ENCODE measurements around the gene PRR16. TPM values are rescaled to one million over a fixed set of nuclear protein-coding genes. Genes with fewer than 3 reads are reported as not detected.

Gene PRR16
- total RNA-seq, 4 donors from 2014 or later = 1.9 to 8.6 (median 2.8) TPM

DNA sequence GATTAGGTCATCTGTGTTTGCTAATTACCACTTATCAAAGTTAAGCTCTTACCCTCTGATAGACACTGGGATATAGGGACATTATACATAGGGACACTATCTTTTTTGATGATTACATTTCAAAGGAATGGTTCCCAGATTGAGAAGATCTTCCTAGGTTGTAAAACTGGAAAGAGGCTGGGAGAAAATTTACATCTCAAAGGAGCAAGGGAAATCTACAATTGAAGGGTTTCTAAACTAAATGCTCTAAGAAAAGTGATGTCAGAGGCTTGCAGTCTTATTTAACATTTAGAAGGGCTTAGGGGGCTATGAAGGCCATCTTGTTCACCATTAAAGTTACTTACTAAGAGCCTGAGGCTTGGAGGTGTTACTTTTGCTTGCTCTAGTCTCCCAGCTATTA lies 242.8 kb downstream of the PRR16 start:
- DNase-seq = no peak
- intact Hi-C loops (cut with DNase I) = no loop called here
- Histone ChIP-seq H3K4me1 (no peaks in the 10 kb centered on the region), H3K9me3 (no peaks in the 10 kb centered on the region), H3K27ac (no peak overlapping the region), H3K27me3 (no peaks in the 10 kb centered on the region), H3K4me3 (replicated peaks in 1 of 3) (no peak overlapping the region), H3K36me3 (no peaks in the 10 kb centered on the region)
- TF ChIP-seq POLR2A (IDR thresholded peaks at IDR 0.05) = no peak
- TF ChIP-seq, protein P1, sequence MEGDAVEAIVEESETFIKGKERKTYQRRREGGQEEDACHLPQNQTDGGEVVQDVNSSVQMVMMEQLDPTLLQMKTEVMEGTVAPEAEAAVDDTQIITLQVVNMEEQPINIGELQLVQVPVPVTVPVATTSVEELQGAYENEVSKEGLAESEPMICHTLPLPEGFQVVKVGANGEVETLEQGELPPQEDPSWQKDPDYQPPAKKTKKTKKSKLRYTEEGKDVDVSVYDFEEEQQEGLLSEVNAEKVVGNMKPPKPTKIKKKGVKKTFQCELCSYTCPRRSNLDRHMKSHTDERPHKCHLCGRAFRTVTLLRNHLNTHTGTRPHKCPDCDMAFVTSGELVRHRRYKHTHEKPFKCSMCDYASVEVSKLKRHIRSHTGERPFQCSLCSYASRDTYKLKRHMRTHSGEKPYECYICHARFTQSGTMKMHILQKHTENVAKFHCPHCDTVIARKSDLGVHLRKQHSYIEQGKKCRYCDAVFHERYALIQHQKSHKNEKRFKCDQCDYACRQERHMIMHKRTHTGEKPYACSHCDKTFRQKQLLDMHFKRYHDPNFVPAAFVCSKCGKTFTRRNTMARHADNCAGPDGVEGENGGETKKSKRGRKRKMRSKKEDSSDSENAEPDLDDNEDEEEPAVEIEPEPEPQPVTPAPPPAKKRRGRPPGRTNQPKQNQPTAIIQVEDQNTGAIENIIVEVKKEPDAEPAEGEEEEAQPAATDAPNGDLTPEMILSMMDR (IDR thresholded peaks at IDR 0.05) = no peak

DNA sequence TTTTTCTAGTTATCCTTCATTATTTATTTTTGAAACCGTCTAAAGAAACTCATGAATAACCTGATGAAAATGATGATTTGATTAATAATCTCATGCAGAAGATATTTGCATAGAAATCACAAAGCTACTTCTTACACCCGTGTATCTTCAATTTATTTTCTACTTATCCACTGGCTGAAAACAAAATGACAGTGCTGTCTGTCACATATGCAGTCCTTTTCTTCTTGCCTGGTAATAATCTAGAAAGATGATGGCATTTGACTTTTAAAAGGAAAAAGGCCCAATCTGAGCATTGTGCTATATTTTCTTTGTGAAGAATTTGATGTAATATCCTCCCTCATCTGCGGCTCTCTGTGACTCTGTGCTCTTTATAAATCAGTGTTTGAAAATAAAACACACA lies 253.3 kb downstream of the PRR16 start:
- Histone ChIP-seq H3K27ac (no peak overlapping the region), H3K4me1 (no peaks in the 10 kb centered on the region), H3K4me3 (replicated peaks in 1 of 3) (no peak overlapping the region), H3K27me3 (no peaks in the 10 kb centered on the region), H3K9me3 (no peaks in the 10 kb centered on the region), H3K36me3 (no peaks in the 10 kb centered on the region)
- intact Hi-C loops (cut with DNase I) = no loop called here
- WGBS, 2 donors = 80 to 83% methylated on average over 3 of the region's 3 CpGs
- no peak for DNase-seq
- TF ChIP-seq POLR2A (IDR thresholded peaks at IDR 0.05) = no peak
- TF ChIP-seq, protein P1 (IDR thresholded peaks at IDR 0.05) = no peak

DNA sequence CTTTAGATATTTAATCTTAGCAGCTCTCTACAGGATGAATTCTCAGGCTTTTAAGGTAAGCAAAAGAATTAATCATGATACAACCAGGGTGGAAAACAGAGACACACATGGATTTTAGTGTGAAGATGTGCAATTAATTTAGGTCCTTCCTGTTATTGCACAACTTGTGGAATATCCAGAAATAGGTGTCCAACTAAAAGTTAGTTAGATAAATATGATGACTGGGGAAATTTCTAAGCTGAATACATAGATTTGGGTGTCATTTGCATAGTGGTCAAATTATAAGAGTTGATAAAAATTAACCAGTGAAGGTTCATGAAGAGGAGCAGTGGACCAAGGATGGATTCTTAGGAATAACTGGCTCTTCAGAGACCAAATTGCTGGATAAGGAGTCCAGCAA lies 266.1 kb downstream of the PRR16 start:
- Histone ChIP-seq H3K27me3 (no peaks in the 10 kb centered on the region), H3K27ac (no peak overlapping the region), H3K4me3 (replicated peaks in 1 of 3) (no peak overlapping the region), H3K36me3 (no peaks in the 10 kb centered on the region), H3K4me1 (no peaks in the 10 kb centered on the region), H3K9me3 (no peaks in the 10 kb centered on the region)
- no peak for DNase-seq
- no peak for TF ChIP-seq POLR2A (IDR thresholded peaks at IDR 0.05)
- TF ChIP-seq, protein P1 (IDR thresholded peaks at IDR 0.05) = no peak
- intact Hi-C loops (cut with DNase I) = no loop called here

DNA sequence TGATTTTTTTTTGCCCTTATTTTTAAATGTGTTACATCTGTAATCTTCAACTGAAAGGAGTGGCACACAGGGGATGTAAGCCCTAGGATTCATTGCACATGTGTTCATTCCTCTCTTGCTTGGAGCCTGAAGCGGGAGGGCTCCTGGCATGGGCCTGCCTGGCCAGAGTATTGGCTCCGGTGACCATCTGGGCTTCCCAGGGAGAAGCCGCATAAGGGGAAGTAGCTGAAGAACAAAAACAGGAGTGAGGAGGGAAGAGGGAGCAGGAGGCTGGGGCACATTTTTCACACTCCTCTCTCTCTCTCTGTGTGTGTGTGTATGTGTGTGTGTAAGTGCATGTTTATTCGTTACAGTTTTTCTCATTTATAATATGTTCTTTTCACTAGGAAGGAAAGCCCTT lies 269.9 kb downstream of the PRR16 start:
- Histone ChIP-seq H3K4me1 (no peaks in the 10 kb centered on the region), H3K4me3 (replicated peaks in 1 of 3) (no peak overlapping the region), H3K9me3 (no peaks in the 10 kb centered on the region), H3K27ac (no peak overlapping the region), H3K27me3 (no peaks in the 10 kb centered on the region), H3K36me3 (no peaks in the 10 kb centered on the region)
- TF ChIP-seq POLR2A (IDR thresholded peaks at IDR 0.05) = no peak
- TF ChIP-seq, protein P1 (IDR thresholded peaks at IDR 0.05) = no peak
- intact Hi-C loops (cut with DNase I) = no loop called here
- no peak for DNase-seq
- 45 to 60% methylated on average over 4 of the region's 4 CpGs for WGBS, 2 donors

DNA sequence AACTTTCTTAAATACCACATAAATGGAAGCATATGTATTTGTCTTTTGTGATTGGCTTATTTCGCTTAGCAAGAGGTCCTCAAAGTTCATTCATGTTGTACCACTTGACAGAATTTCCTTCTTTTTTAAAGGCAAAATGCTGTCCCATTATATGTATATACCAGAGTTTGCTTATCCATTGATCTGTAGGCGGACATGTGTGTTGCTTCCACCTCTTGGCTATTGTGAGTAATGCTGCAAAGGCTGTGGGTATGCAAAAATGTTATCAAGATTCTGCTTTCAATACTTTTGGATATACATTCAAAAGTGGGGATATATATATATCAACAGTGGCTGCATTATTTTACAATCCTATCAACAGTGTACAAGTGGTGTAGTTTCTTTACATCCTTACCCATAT lies 271.0 kb downstream of the PRR16 start:
- no peak for DNase-seq
- TF ChIP-seq, protein P1 (IDR thresholded peaks at IDR 0.05) = no peak
- 91% methylated on average over 2 of the region's 2 CpGs for WGBS, 2 donors

More for the DNA sequence above, 271.0 kb downstream of the PRR16 start:
- no peaks in the 10 kb centered on the region for H3K9me3 ChIP-seq
- H3K4me1 ChIP-seq = no peaks in the 10 kb centered on the region
- no peak overlapping the region for H3K4me3 ChIP-seq (replicated peaks in 1 of 3)
- no peak overlapping the region for H3K27ac ChIP-seq
- intact Hi-C loops (cut with DNase I) = no loop called here
- no peaks in the 10 kb centered on the region for H3K27me3 ChIP-seq
- no peaks in the 10 kb centered on the region for H3K36me3 ChIP-seq

Small RNA genes lying within 50 kb of the gene (small RNA-seq; reads per million reads assigned to genes)
- not detected for gene PRELID3BP8
- gene RNU4-69P = not detected
